Esophagus mucosa (tissue), 1 donor: ENCODE data around the gene ACP1. TPM values are rescaled to one million over a fixed set of nuclear protein-coding genes. Genes with fewer than 3 reads are reported as not detected.

ENCODE experiments used
- ATAC-seq: fragments of 200-7000 bp; cut with Tn5 transposase; one replicate; pipeline ENCODE4 v1.9.1; 2020
- total RNA-seq: library from RNA; stranded (reverse); gene quantifications from one replicate; pipeline ENCODE4 v1.2.4, GENCODE V29; 2023
- donor health status: DM: yes; HTN: yes; CAD: no.

ACP1 gene
- total RNA-seq, 1 donor from 2014 or later, result 61.2 TPM

DNA sequence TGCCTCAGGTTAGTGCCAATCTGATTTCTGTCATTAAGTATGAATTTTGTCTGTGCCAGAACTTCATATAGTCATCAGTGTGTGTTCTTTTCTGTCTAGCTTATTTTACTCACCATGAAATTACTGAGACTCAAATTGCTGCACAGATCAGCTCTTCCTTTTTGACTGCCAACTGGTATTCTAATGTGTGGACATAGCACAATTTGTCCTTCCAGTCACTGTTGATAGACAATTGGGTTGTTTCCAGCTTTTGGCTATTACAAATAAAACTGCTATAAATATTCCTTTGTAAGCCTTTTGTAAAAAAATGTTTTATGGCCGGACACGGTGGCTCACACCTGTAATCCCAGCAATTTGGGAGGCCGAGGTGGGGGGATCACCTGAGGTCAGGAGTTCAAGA is 8.7 kb upstream of the ACP1 start:
- no peak for ATAC-seq

GRCh38 chr2:257429-257828 is 7.3 kb upstream of the ACP1 start:
- no peak for ATAC-seq

DNA sequence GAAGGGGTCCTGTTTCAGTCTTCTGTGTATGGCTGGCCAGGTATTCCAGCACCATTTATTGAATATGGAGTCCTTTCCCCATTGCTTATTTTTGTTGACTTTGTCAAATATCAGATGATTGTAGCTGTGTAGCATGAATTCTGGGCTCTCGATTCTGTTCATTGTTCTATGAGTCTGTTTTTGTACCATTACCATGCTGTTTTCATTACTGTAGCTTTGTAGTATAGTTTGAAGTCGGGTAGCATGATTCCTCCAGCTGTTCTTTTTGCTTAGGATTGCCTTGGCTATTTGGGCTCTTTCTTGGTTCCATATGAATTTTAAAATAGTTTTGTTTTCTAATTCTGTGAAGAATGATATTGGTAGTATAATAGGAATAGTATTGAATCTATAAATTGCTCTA is 6.9 kb upstream of the ACP1 start:
- no peak for ATAC-seq

DNA sequence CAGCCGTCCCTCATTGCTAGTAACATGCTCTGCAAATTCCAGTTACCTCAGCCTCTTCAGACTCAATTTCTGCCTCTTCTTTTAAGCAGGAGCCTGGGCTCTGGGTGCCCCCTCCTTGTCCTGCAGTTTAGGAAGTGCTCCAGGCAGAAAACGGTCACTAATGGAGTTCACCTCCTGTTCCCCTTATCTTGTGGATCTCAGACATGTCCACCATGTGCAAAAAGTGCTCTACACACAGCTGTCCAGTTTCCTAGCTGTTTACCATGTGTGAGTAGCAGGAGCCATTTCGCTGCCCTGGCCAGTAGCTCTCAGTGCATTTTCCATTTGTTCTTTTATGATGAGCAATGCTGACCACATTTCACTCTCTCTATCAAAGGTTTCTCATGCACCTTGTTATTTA is 5.8 kb upstream of the ACP1 start:
- ATAC-seq, result no peak

- no peak for ATAC-seq
Observed at GRCh38 chr2:259789-260331, 4.9 kb upstream of the ACP1 start.

DNA sequence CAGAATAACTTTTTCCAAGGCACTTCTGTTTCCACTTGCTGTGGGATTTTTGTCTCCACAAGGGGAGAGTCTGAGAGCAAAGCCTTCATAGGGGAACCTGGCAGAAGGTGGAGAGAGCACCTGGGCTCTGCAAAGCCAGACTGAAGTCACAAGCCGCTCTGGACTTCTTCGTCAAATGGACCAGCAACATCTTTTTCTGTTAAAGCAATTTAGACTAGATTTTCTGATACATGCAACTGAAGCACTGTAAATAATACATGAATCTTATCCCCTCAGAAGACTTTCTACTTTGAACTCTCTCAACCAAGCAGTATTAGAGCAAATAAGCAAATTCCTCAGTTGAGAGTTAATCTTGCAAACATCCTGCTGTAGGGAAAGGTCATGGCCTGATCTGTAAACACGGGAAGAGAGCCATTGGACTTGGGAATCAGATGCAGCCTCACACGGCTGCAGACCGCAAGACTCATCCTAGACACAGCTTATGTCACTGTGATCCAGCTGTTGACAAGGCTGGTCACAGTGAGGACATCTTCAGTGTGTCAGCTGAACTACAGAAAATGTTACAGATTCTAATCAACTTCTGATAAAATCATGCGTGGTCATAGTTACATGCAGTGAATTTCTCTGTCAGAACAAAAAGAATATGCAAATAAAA is 4.1 kb upstream of the ACP1 start:
- no peak for ATAC-seq

GRCh38 chr2:262117-262516 is 2.6 kb upstream of the ACP1 start:
- ATAC-seq, result no peak

- no peak for ATAC-seq
Observed at GRCh38 chr2:263022-263738, 1.6 kb upstream of the ACP1 start.

- peak; percentile 78 for ATAC-seq
Observed at GRCh38 chr2:263774-264492, 814 bp upstream of the ACP1 start, which contains the start of gene SH3YL1. Gene SH3YL1, minus strand, starts transcription at chr2:264032. Its CDS starts 48 bp downstream, at chr2:263984.

DNA sequence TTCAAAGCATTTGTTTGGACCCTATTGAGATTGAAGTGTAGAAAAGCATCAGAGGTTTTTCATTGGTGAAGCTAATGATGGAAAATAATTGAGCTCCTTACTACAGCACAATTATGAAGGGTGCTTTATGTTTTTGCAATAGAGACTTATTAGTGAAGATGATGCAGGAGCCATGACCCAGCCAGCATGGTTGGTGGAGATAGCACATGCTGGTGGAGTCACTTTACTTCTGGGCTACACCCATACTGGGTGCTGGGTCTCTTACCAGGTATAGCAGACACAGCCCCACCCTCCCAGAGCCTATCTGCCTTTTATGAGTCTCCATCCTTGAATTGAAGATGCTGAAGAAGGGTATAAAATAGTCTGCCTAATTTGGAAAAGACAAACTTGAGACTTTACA is 3.6 kb downstream of the ACP1 start:
- no peak for ATAC-seq

- ATAC-seq, result no peak
Observed at GRCh38 chr2:269356-270030, 4.7 kb downstream of the ACP1 start.

GRCh38 chr2:270861-271260 is 6.1 kb downstream of the ACP1 start:
- ATAC-seq, result no peak

GRCh38 chr2:271917-272316 is 7.2 kb downstream of the ACP1 start:
- ATAC-seq, result no peak

DNA sequence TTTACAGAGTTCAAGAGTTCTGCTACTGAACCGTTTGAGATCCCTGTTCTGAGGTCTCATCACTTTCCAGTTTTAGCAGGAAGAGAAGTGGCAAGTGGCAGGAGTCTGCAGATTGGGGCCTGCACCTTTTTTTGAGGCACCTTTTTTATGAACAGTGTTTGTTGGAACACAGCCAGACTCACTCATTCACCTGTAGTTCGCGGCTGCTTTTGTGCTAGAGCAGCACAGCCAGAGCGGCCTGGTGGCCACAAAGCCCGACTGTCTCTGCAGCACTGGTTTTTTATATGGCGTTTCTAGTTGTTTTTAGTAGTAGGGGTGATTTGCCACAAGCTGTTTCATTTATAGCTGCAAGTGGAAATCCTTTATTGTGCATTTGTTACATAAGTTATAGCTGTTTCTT is 8.6 kb downstream of the ACP1 start:
- no peak for ATAC-seq

GRCh38 chr2:274503-274902 is 9.8 kb downstream of the ACP1 start:
- ATAC-seq, result no peak

GRCh38 chr2:275466-275865 is 10.7 kb downstream of the ACP1 start:
- ATAC-seq, result no peak

DNA sequence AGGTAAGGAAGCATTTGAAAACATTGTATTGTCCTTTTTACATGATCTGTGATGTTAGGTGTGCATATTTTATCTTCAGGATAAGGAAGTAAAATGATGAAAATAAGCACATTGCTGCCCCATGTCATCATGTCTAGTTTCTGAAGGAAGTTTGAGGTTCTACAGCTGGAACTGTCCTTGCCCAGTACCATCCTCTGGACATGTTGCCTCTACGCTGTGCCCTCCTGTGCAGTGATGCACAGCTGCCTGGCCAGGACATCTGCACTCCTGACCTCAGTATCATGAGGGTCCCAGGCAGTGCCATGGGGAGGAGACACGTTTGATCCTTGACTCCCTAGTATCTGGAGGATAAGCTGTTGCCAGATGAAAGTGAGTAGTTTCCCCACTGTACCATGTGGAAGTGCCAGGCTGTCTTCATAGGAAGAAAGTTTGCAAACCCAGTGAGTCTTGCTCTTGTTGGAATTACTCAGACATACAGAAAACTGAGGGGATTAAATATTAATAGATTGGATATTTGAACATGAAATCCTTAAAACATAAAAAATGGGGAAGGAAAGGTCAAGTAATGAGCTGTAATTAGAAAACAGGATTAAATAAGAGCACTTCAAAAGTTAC is 13.7 kb downstream of the ACP1 start:
- no peak for ATAC-seq

DNA sequence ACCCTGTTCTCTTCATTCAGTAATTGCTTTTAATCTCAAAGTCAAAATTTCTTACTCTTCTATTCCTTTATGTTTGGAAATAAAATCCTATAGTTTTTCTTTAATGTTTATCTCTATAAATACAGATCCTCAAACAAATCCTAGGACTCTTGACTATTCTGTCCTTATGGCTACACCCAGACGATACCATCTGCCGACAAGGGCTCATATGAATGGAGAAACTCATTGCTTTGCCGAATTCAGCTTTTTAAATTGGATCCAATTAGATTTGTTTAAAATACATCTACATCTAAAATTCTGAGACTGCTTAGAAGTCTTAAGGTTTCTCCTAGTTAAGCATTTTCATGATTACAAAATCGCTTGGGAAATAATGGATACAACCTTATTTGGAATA is 14.2 kb downstream of the ACP1 start:
- no peak for ATAC-seq

GRCh38 chr2:279366-279765 is 14.6 kb downstream of the ACP1 start:
- no peak for ATAC-seq

DNA sequence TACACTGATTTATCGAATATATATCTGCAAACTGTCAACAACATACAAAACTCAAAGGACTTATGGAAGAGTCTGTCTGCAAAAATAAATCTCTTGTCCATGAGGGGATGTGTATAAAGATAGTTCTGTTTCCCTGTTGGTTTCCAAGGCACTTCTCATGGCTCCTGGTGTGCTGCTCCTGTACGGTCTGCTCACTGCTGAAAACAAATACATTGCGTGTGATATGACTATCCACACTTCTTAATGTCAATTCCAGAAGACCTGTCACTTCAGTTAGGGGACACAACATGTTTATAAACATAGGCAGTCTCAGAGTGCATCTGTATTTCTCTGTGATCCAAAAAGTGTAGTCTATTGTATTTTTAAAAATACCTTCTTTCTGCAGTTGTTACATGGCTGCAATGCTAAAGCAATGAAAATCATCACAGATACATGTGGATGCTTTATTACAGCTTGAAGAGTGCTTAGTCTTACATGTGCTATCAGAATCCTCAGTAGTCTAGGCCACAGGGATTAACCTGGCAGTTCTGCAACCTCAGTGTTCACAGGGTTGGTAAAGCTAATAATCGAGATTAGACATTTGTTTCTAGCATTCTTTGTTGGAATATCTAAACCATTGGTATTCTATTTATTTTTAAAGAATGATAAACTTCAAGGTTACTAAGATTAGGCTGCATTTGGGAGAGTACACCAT is 15.4 kb downstream of the ACP1 start:
- no peak for ATAC-seq

DNA sequence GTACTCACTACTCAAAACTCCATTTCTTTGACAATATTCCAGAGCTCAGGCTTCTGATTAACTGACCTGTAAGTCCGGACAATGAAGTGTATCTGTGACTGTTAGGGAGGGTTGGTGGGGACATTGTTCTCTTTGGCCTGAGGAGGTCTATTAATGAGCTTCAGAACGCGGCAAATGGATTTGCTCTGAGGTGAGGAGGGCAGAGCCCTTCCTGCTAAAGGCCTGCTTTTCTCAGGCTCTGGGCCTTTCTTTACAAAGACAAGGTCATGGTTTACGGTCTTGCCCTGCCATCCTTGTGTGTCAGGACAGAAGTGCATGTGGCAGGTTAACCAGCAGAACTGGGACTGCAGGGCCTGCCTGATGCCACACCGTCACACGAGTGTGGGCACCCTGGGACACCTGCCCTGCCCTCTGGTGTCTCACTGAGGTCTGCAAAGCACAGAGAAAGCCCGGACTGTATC is 15.9 kb downstream of the ACP1 start:
- ATAC-seq, result no peak

- ATAC-seq, result no peak
Observed at GRCh38 chr2:281381-281780, 16.6 kb downstream of the ACP1 start.
